HCT116 (cell line): ENCODE results near the gene ZNF398. TPM values are rescaled to one million over a fixed set of nuclear protein-coding genes. Genes with fewer than 3 reads are reported as not detected.

ENCODE experiments used
- ATAC-seq: fragments of 200-7000 bp; cut with Tn5 transposase; 2 replicates; pipeline ENCODE4 v1.9.1; 2020; ENCODE audit warnings: mild to moderate bottlenecking, moderate library complexity
- BruUV-seq: library from RNA; stranded (reverse); fragments of 400-500 nt; replicated peaks from 2 replicates; lab custom pipeline; 2021; lab: Mats Ljungman, UMichigan
- CTCF ChIA-PET: fragments of 300-600 bp; sonication (Branson Sonifier 250); formaldehyde crosslinking; loops from one replicate; lab custom pipeline; 2021; ENCODE audit warnings: antibody characterized with exemption; lab: Charles Lee
- POLR2A ChIA-PET: fragments of 300-600, 350-600 bp; sonication (Branson Sonifier 250); formaldehyde crosslinking; loops from one replicate; lab custom pipeline; 2021; ENCODE audit warnings: antibody characterized with exemption; lab: Charles Lee
- RAD21 ChIA-PET, 2 experiments: fragments of 300-600 bp; sonication (Branson Sonifier 250); formaldehyde crosslinking; loops; one replicate each; lab custom pipeline; 2023; ENCODE audit warnings: low total read pairs in 2 of 2; ENCODE audit not compliant: uncharacterized antibody in 2 of 2, unreplicated experiment in 2 of 2, low non-redundant PET in 1 of 2; lab: Charles Lee
- DNase-seq: peaks from one replicate; pipeline ENCODE4 v3.0.0-alpha.2; 2010; ENCODE audit warnings: low read depth, low spot score
- H2AFZ ChIP-seq: fragments of 200-600 bp; shearing (Covaris generic), sonication (generic); 2 replicates; pipeline ENCODE4 v1.6.1; 2017; ENCODE audit warnings: low read depth, mixed run types, mixed read lengths, antibody characterized with exemption, low read length; ENCODE audit not compliant: poor library complexity, severe bottlenecking
- H3K27ac ChIP-seq: 2 replicates; pipeline ENCODE4 v1.5.1; 2012; ENCODE audit warnings: low read depth, low read length
- H3K27me3 ChIP-seq: fragments of 200-600 bp; sonication (generic); 2 replicates; pipeline ENCODE4 v1.6.1; 2016; ENCODE audit warnings: mixed run types, low read length, mixed read lengths; ENCODE audit not compliant: insufficient read depth
- H3K36me3 ChIP-seq, 2 experiments: fragments of 200-500 bp in 1 of 2; fragments of 200-600 bp in 1 of 2; sonication (Bioruptor generic) in 1 of 2; sonication (generic) in 1 of 2; 2 replicates each; pipeline versions ENCODE4 v1.5.1 to v1.6.1; 2014 to 2016; ENCODE audit warnings: low read length in 2 of 2, inconsistent platforms in 1 of 2, mixed read lengths in 1 of 2, mixed run types in 1 of 2; ENCODE audit not compliant: insufficient read depth in 2 of 2, control insufficient read depth in 1 of 2
- H3K4me1 ChIP-seq, 2 experiments: fragments of 200-600 bp in 1 of 2; sonication (generic) in 1 of 2; 2 replicates each; pipeline versions ENCODE4 v1.5.1 to v1.6.1; 2012 to 2017; ENCODE audit warnings: low read length in 2 of 2, inconsistent platforms in 1 of 2, mild to moderate bottlenecking in 1 of 2, mixed read lengths in 1 of 2, mixed run types in 1 of 2, moderate library complexity in 1 of 2; ENCODE audit not compliant: insufficient read depth in 2 of 2, control insufficient read depth in 1 of 2
- H3K4me2 ChIP-seq: fragments of 200-600 bp; sonication (generic); 2 replicates; pipeline ENCODE4 v1.6.1; 2017; ENCODE audit warnings: mixed run types, low read length, mixed read lengths
- H3K4me3 ChIP-seq, 2 experiments: fragments of 200-600 bp in 1 of 2; sonication (generic) in 1 of 2; replicated peaks in 1 of 2; 2 replicates each; pipeline ENCODE4 v1.5.1; 2011 to 2016; ENCODE audit warnings: low read length in 2 of 2, control low read depth in 1 of 2, low read depth in 1 of 2, mild to moderate bottlenecking in 1 of 2, mixed read lengths in 1 of 2, mixed run types in 1 of 2
- H3K79me2 ChIP-seq: fragments of 200-600 bp; sonication (generic); 2 replicates; pipeline ENCODE4 v1.6.1; 2017; ENCODE audit warnings: mild to moderate bottlenecking, mixed run types, low read length, moderate library complexity, mixed read lengths; ENCODE audit not compliant: insufficient read depth
- H3K9ac ChIP-seq: fragments of 200-600 bp; sonication (generic); 2 replicates; pipeline ENCODE4 v1.6.1; 2016; ENCODE audit warnings: low read length, mixed read lengths
- H3K9me2 ChIP-seq: fragments of 200-600 bp; sonication (generic), shearing (Covaris generic); 2 replicates; pipeline ENCODE4 v1.6.1; 2017; ENCODE audit warnings: mixed run types, mild to moderate bottlenecking, moderate library complexity; ENCODE audit not compliant: insufficient read depth
- H3K9me3 ChIP-seq, 2 experiments: fragments of 200-500 bp in 1 of 2; fragments of 200-600 bp in 1 of 2; sonication (Bioruptor generic) in 1 of 2; sonication (generic) in 1 of 2; 2 replicates each; pipeline ENCODE4 v1.6.1; 2014 to 2017; ENCODE audit warnings: low read length in 2 of 2, mixed read lengths in 2 of 2, inconsistent platforms in 1 of 2, low read depth in 1 of 2, mild to moderate bottlenecking in 1 of 2, mixed run types in 1 of 2, moderate library complexity in 1 of 2; ENCODE audit not compliant: control insufficient read depth in 1 of 2, insufficient read depth in 1 of 2
- H4K20me1 ChIP-seq: fragments of 200-600 bp; sonication (generic), shearing (Covaris generic); 2 replicates; pipeline ENCODE4 v1.6.1; 2017; ENCODE audit warnings: mixed run types, mild to moderate bottlenecking, moderate library complexity; ENCODE audit not compliant: insufficient read depth
- ATF3 ChIP-seq: IDR thresholded peaks from 2 replicates; pipeline ENCODE4 v1.6.1; 2012
- CBX3 ChIP-seq: IDR thresholded peaks from 2 replicates; pipeline ENCODE4 v1.6.1; 2012; ENCODE audit warnings: low read depth
- CEBPB ChIP-seq: IDR thresholded peaks from 2 replicates; pipeline ENCODE4 v1.6.1; 2012; ENCODE audit warnings: low read depth
- CTCF ChIP-seq, 3 experiments: fragments of 200-600 bp in 1 of 3; sonication (generic) in 1 of 3; IDR thresholded peaks in 2 of 3; conservative IDR thresholded peaks in 1 of 3; 2 replicates each; pipeline ENCODE4 v1.5.1; 2012 to 2017; ENCODE audit warnings: low read depth in 2 of 3, low read length in 2 of 3, antibody characterized with exemption in 1 of 3, borderline replicate concordance in 1 of 3, control low read depth in 1 of 3, mild to moderate bottlenecking in 1 of 3, mixed read lengths in 1 of 3, mixed run types in 1 of 3, moderate library complexity in 1 of 3; ENCODE audit not compliant: insufficient read depth in 1 of 3
- EGR1 ChIP-seq: IDR thresholded peaks from 2 replicates; pipeline ENCODE4 v1.6.1; 2012; ENCODE audit warnings: low read depth
- ELF1 ChIP-seq: IDR thresholded peaks from 2 replicates; pipeline ENCODE4 v1.6.1; 2012; ENCODE audit warnings: low read depth, borderline replicate concordance
- EZH2 ChIP-seq: fragments of 200-600 bp; sonication (generic); IDR thresholded peaks from 2 replicates; pipeline ENCODE4 v1.6.1; 2017; ENCODE audit warnings: antibody characterized with exemption, mixed run types
- EZH2phosphoT487 ChIP-seq: fragments of 200-600 bp; IDR thresholded peaks from 2 replicates; pipeline ENCODE4 v1.6.1; 2018; ENCODE audit warnings: antibody characterized with exemption, borderline replicate concordance
- FOSL1 ChIP-seq: IDR thresholded peaks from 2 replicates; pipeline ENCODE4 v1.6.1; 2012; ENCODE audit warnings: low read depth
- JUND ChIP-seq: IDR thresholded peaks from 2 replicates; pipeline ENCODE4 v1.6.1; 2012
- MAX ChIP-seq: IDR thresholded peaks from 2 replicates; pipeline ENCODE4 v1.6.1; 2012
- POLR2A ChIP-seq: IDR thresholded peaks from 2 replicates; pipeline ENCODE4 v1.7.0; 2011; ENCODE audit warnings: borderline replicate concordance; ENCODE audit not compliant: insufficient read depth, insufficient read length; ENCODE audit errors: extremely low read depth
- POLR2AphosphoS5 ChIP-seq: IDR thresholded peaks from 2 replicates; pipeline ENCODE4 v1.6.1; 2011; ENCODE audit warnings: mild to moderate bottlenecking, low read depth, low read length, moderate library complexity
- RAD21 ChIP-seq: IDR thresholded peaks from 2 replicates; pipeline ENCODE4 v1.6.1; 2012; ENCODE audit warnings: low read depth, mild to moderate bottlenecking
- REST ChIP-seq: IDR thresholded peaks from 2 replicates; pipeline ENCODE4 v1.6.1; 2012; ENCODE audit warnings: low read depth
- SIN3A ChIP-seq: IDR thresholded peaks from 2 replicates; pipeline ENCODE4 v1.6.1; 2012; ENCODE audit warnings: low read depth
- SP1 ChIP-seq: IDR thresholded peaks from 2 replicates; pipeline ENCODE4 v1.6.1; 2012; ENCODE audit warnings: low read depth
- SRF ChIP-seq: IDR thresholded peaks from 2 replicates; pipeline ENCODE4 v1.6.1; 2012; ENCODE audit warnings: low read depth
- TCF7L2 ChIP-seq: IDR thresholded peaks from 2 replicates; pipeline ENCODE4 v1.7.0; 2011; ENCODE audit warnings: borderline replicate concordance, inconsistent platforms; ENCODE audit not compliant: insufficient read depth, insufficient read length; ENCODE audit errors: extremely low read depth
- YY1 ChIP-seq: IDR thresholded peaks from 2 replicates; pipeline ENCODE4 v1.6.1; 2011; ENCODE audit warnings: low read length, low read depth, moderate library complexity, mild to moderate bottlenecking; ENCODE audit not compliant: insufficient replicate concordance; ENCODE audit errors: extremely low read depth
- ZFX ChIP-seq: fragments of 450-650 bp; IDR thresholded peaks from 2 replicates; pipeline ENCODE4 v1.6.1; 2017
- ZNF274 ChIP-seq: fragments of 200-500 bp; sonication (Bioruptor generic); IDR thresholded peaks from 2 replicates; pipeline ENCODE4 v1.6.1; 2014; ENCODE audit warnings: mild to moderate bottlenecking, low read depth, low read length, inconsistent platforms
- intact Hi-C: fragments of 100-400 bp; cut with micrococcal nuclease; formaldehyde crosslinking; loops from 2 replicates; pipeline ENCODE4 v1.10.0; 2022
- total RNA-seq: library from RNA; stranded (reverse); gene quantifications from one replicate; pipeline ENCODE4 v1.2.1, GENCODE V29; 2021; ENCODE audit not compliant: unreplicated experiment

ZNF398 gene
- total RNA-seq, 1 experiment from 2014 or later: 14.1 TPM

- no peak overlapping the region for H3K4me3 ChIP-seq
- no TSS peak for BruUV-seq
- DNase-seq: peak; percentile 40
- peak overlapping the region; percentile 27; the same call in 1 of the 2 replicates for H3K27ac ChIP-seq
- no peaks in the 10 kb centered on the region for H3K9me2 ChIP-seq
- no peak overlapping the region; the same call in 1 of the 2 replicates for H3K4me2 ChIP-seq
- H3K9me3 ChIP-seq: no peaks in the 10 kb centered on the region
- POLR2A ChIA-PET: no interaction called here
- H4K20me1 ChIP-seq: no peaks in the 10 kb centered on the region
- H3K27me3 ChIP-seq: no peaks in the 10 kb centered on the region
- H3K36me3 ChIP-seq: peaks cover 49 to 68% of the 10 kb centered on the region in 2 experiments
- peak; percentile 94 for ATAC-seq
- peaks cover 0 to 10% of the 10 kb centered on the region in 2 experiments; a peak in 3 of 4 replicates for H3K4me1 ChIP-seq
- RAD21 ChIA-PET: no interaction called here
- H3K79me2 ChIP-seq: peaks cover 10% of the 10 kb centered on the region
- intact Hi-C loops: no loop called here
- H3K9ac ChIP-seq: no peak overlapping the region
- CTCF ChIA-PET: no interaction called here
- H2AFZ ChIP-seq: no peak overlapping the region
- TF ChIP-seq CBX3 (no peak), EZH2 (no peak), YY1 (no peak), ELF1 (no peak), TCF7L2 (peak; percentile 12), MAX (no peak), SRF (no peak), POLR2AphosphoS5 (no peak), EGR1 (no peak), JUND (peak; percentile 62; the same call in 1 of the 2 replicates), ATF3 (no peak), POLR2A (no peak), REST (no peak), SP1 (no peak), SIN3A (no peak), RAD21 (peak; percentile 63), CTCF (IDR thresholded peaks at IDR 0.05 in 2 of 3, conservative IDR thresholded peaks at IDR 0.05 in 1 of 3; ENCODE audit: borderline replicate concordance in 1 of 3, insufficient read depth in 1 of 3, low read depth in 2 of 3, low read length in 2 of 3) (peak; percentile 68 to 88 (median 77); a peak in 5 of 6 replicates), EZH2phosphoT487 (no peak), CEBPB (no peak), ZFX (no peak), FOSL1 (peak; percentile 63), ZNF274 (no peak)
These were observed 62.4 kb downstream of the ZNF398 start for GRCh38 chr7:149209518-149210269.
